Activated CD4-positive, alpha-beta T cell treated with anti-CD3 and anti-CD28 coated beads for 36 hours (primary cell): ENCODE data around the gene RAPGEF2. TPM values are rescaled to one million over a fixed set of nuclear protein-coding genes. Genes with fewer than 3 reads are reported as not detected.
"Not testable (repeated sequence)": the region's sequence is repeated elsewhere in the genome, so short reads cannot be mapped to it uniquely, and the experiment has no call there.

ENCODE experiments used
- ATAC-seq: fragments of 200-7000 bp; cut with Tn5 transposase; one replicate; pipeline ENCODE4 v1.10.0; 2021; ENCODE audit warnings: mild to moderate bottlenecking, moderate library complexity
- CTCF ChIA-PET: fragments of 350-600 bp; sonication (Branson Sonifier 250); formaldehyde crosslinking; loops from one replicate; lab custom pipeline; 2021; ENCODE audit warnings: antibody characterized with exemption; lab: Charles Lee
- POLR2A ChIA-PET: fragments of 350-600 bp; sonication (Branson Sonifier 250); formaldehyde crosslinking; loops from one replicate; lab custom pipeline; 2021; ENCODE audit warnings: antibody characterized with exemption, inconsistent platforms; lab: Charles Lee
- DNase-seq: peaks from one replicate; pipeline ENCODE4 v3.0.0-alpha.2; 2020
- H3K27ac Mint-ChIP-seq: one replicate; pipeline ENCODE4 v1.8.0; 2021; ENCODE audit warnings: mixed read lengths
- H3K27me3 Mint-ChIP-seq: one replicate; pipeline ENCODE4 v1.8.0; 2021; ENCODE audit warnings: mixed read lengths
- H3K36me3 Mint-ChIP-seq: one replicate; pipeline ENCODE4 v1.8.0; 2021; ENCODE audit warnings: low read depth, mixed read lengths
- H3K4me1 Mint-ChIP-seq: one replicate; pipeline ENCODE4 v1.8.0; 2021; ENCODE audit warnings: mixed read lengths
- H3K4me3 Mint-ChIP-seq: one replicate; pipeline ENCODE4 v1.8.0; 2021; ENCODE audit warnings: mild to moderate bottlenecking, moderate library complexity, mixed read lengths
- H3K9me3 Mint-ChIP-seq: one replicate; pipeline ENCODE4 v1.8.0; 2021; ENCODE audit warnings: low read depth, mixed read lengths
- intact Hi-C, 2 experiments: fragments of 100-400 bp; cut with DNase I in 1 of 2; cut with micrococcal nuclease in 1 of 2; formaldehyde crosslinking; loops; one replicate each; pipeline versions ENCODE4 v1.14.2 to v1.15.1; 2022 to 2024; cut with DNase I, micrococcal nuclease
- total RNA-seq, 2 experiments: library from RNA; stranded (reverse); gene quantifications; one replicate each; pipeline ENCODE4 v1.2.3, GENCODE V29; 2021

The RAPGEF2 gene
- total RNA-seq = 10 to 100 TPM; 18.5 to 20.2 TPM

- DNase-seq (peak; percentile 94), ATAC-seq (peak; percentile 83)
- intact Hi-C loops = loop anchor here (1.0 to 5.0 kb wide), 7 partner anchors 26 to 432 kb away; partner anchors contain the start of genes C4orf46 (in 1 of the 2), ETFDH (in 1 of the 2) and PPID (in 1 of the 2)
- H3K9me3 Mint-ChIP-seq = no peaks in the 10 kb centered on the region
- peak within 1 kb of the TSS; percentile 70 for H3K27ac Mint-ChIP-seq
- CTCF ChIA-PET = interaction anchor here (0.5 kb wide), 1 partner anchor 118 kb away, joined by 3 read pairs; no protein-coding TSS in a partner anchor
- H3K27me3 Mint-ChIP-seq = peaks cover 2% of the 10 kb centered on the region
- peaks cover 49% of the 10 kb centered on the region for H3K4me1 Mint-ChIP-seq
- POLR2A ChIA-PET = no interaction called here
- peak within 1 kb of the TSS; percentile 73 for H3K4me3 Mint-ChIP-seq
- no peaks in the 10 kb centered on the region for H3K36me3 Mint-ChIP-seq
Measured at GRCh38 chr4:159102622-159103383, at the start of gene RAPGEF2. RAPGEF2 (plus strand) TSS chr4:159103079; CDS start chr4:159104163, 1,084 bp downstream.

DNA sequence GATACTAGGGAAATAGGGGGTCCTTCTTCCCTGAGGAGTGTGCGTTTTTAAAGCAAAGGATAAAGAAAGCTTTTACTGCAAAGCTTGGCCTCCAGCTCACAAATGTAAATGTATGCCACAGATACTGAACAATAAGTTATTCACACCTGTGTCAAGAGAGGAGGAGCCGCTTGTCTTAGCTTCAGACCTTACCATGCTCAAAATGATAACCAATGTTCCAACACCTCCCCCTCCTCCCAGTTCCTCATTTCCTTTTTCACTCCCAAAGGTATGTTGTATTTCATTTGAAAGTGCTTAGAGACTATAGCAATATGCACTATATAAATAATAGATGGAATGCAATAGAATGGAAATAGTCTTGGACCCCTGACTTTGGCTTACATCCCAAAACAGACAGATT is 47.0 kb upstream of the RAPGEF2 start:
- H3K36me3 Mint-ChIP-seq = no peaks in the 10 kb centered on the region
- no peak for ATAC-seq
- H3K4me1 Mint-ChIP-seq = peaks cover 11% of the 10 kb centered on the region
- intact Hi-C loops = no loop called here
- ChIA-PET POLR2A (no interaction called here), CTCF (interaction anchor here (0.7 to 0.8 kb wide), 2 partner anchors 11 to 16 kb away, joined by 3 read pairs; no protein-coding TSS in a partner anchor)
- DNase-seq = no peak
- no peak overlapping the region for H3K4me3 Mint-ChIP-seq
- peaks cover 5% of the 10 kb centered on the region for H3K27me3 Mint-ChIP-seq
- H3K27ac Mint-ChIP-seq = no peak overlapping the region
- H3K9me3 Mint-ChIP-seq = no peaks in the 10 kb centered on the region

- H3K4me1 Mint-ChIP-seq = peaks cover 5% of the 10 kb centered on the region
- DNase-seq = no peak
- no peak for ATAC-seq
- intact Hi-C loops = no loop called here
- H3K27ac Mint-ChIP-seq = no peak overlapping the region
- H3K4me3 Mint-ChIP-seq = no peak overlapping the region
- no peaks in the 10 kb centered on the region for H3K36me3 Mint-ChIP-seq
- POLR2A ChIA-PET = no interaction called here
- CTCF ChIA-PET = interaction anchor here (0.7 to 1.0 kb wide), 2 partner anchors 12 to 23 kb away, joined by 3 read pairs; no protein-coding TSS in a partner anchor
- no peaks in the 10 kb centered on the region for H3K9me3 Mint-ChIP-seq
- H3K27me3 Mint-ChIP-seq = no peaks in the 10 kb centered on the region
Measured at GRCh38 chr4:159060161-159060560, 42.7 kb upstream of the RAPGEF2 start.

- H3K4me1 Mint-ChIP-seq = peaks cover 5% of the 10 kb centered on the region
- no peaks in the 10 kb centered on the region for H3K27me3 Mint-ChIP-seq
- no peaks in the 10 kb centered on the region for H3K36me3 Mint-ChIP-seq
- no peaks in the 10 kb centered on the region for H3K9me3 Mint-ChIP-seq
- DNase-seq = no peak
- peak; percentile 39 for ATAC-seq
- H3K27ac Mint-ChIP-seq = no peak overlapping the region
- intact Hi-C loops = no loop called here
- POLR2A ChIA-PET = interaction anchor here (0.7 kb wide), 1 partner anchor 144 kb away, joined by 4 read pairs; no protein-coding TSS in a partner anchor
- H3K4me3 Mint-ChIP-seq = no peak overlapping the region
- CTCF ChIA-PET = interaction anchor here (1.6 kb wide), 1 partner anchor 24 kb away, joined by 3 read pairs; no protein-coding TSS in a partner anchor
Measured at GRCh38 chr4:159062381-159062780, 40.5 kb upstream of the RAPGEF2 start.

GRCh38 chr4:159065513-159066240 is 37.2 kb upstream of the RAPGEF2 start:
- Mint-ChIP-seq H3K36me3 (no peaks in the 10 kb centered on the region), H3K9me3 (no peaks in the 10 kb centered on the region), H3K27me3 (no peaks in the 10 kb centered on the region), H3K27ac (no peak overlapping the region), H3K4me1 (peaks cover 6% of the 10 kb centered on the region), H3K4me3 (no peak overlapping the region)
- ATAC-seq (peak; percentile 61), DNase-seq (no peak)
- ChIA-PET POLR2A (no interaction called here), CTCF (interaction anchor here (0.6 kb wide), 1 partner anchor 9 kb away, joined by 3 read pairs; no protein-coding TSS in a partner anchor)
- intact Hi-C loops = no loop called here

DNA sequence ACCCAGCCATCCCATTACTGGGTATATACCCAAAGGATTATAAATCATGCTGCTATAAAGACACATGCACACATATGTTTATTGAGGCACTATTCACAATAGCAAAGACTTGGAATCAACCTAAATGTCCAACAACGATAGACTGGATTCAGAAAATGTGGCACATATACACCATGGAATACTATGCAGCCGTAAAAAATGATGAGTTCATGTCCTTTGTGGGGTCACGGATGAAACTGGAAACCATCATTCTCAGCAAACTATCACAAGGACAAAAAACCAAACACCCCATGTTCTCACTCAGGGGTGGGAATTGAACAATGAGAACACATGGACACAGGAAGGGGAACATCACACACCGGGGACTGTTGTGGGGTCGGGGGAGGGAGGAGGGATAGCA is 34.7 kb upstream of the RAPGEF2 start:
- H3K27me3 Mint-ChIP-seq, CTCF ChIA-PET, POLR2A ChIA-PET, intact Hi-C loops, H3K36me3 Mint-ChIP-seq, H3K27ac Mint-ChIP-seq, H3K4me3 Mint-ChIP-seq, ATAC-seq, DNase-seq, H3K9me3 Mint-ChIP-seq: not testable (repeated sequence)
- peaks cover 13% of the 10 kb centered on the region for H3K4me1 Mint-ChIP-seq

GRCh38 chr4:159069922-159070321 is 33.0 kb upstream of the RAPGEF2 start:
- no peak for DNase-seq
- Mint-ChIP-seq H3K4me1 (peaks cover 13% of the 10 kb centered on the region), H3K4me3 (no peak overlapping the region), H3K27me3 (no peaks in the 10 kb centered on the region), H3K27ac (no peak overlapping the region), H3K9me3 (no peaks in the 10 kb centered on the region), H3K36me3 (no peaks in the 10 kb centered on the region)
- ChIA-PET CTCF (no interaction called here), POLR2A (no interaction called here)
- intact Hi-C loops = loop anchor here (10.0 kb wide), 2 partner anchors 135 to 345 kb away; partner anchors contain the start of gene PPID (in 1 of the 2)
- ATAC-seq = no peak

DNA sequence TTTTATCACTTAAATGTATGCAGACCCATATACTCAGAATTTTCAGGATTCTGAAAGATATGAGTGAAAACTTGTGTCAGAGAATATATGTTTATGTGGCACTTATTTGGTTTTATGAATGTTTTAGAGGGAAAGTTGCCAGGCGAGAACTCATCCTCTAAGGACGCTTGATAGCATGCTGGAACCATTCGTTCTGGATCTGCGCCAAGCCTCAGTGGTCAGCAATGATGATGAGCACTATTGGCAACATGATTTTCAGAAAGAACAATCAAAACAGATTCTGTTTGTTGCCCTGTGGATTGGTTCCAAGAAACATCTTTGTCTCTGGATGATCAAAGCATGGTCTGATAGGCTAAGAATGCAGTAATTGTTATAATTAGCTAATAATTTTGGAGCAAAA is 32.1 kb upstream of the RAPGEF2 start:
- no peak overlapping the region for H3K4me3 Mint-ChIP-seq
- no peak overlapping the region for H3K27ac Mint-ChIP-seq
- H3K9me3 Mint-ChIP-seq = no peaks in the 10 kb centered on the region
- H3K27me3 Mint-ChIP-seq = no peaks in the 10 kb centered on the region
- ATAC-seq (no peak), DNase-seq (no peak)
- ChIA-PET CTCF (no interaction called here), POLR2A (no interaction called here)
- peaks cover 14% of the 10 kb centered on the region for H3K4me1 Mint-ChIP-seq
- intact Hi-C loops = loop anchor here (10.0 kb wide), 2 partner anchors 134 to 346 kb away; partner anchors contain the start of gene PPID (in 1 of the 2)
- no peaks in the 10 kb centered on the region for H3K36me3 Mint-ChIP-seq

DNA sequence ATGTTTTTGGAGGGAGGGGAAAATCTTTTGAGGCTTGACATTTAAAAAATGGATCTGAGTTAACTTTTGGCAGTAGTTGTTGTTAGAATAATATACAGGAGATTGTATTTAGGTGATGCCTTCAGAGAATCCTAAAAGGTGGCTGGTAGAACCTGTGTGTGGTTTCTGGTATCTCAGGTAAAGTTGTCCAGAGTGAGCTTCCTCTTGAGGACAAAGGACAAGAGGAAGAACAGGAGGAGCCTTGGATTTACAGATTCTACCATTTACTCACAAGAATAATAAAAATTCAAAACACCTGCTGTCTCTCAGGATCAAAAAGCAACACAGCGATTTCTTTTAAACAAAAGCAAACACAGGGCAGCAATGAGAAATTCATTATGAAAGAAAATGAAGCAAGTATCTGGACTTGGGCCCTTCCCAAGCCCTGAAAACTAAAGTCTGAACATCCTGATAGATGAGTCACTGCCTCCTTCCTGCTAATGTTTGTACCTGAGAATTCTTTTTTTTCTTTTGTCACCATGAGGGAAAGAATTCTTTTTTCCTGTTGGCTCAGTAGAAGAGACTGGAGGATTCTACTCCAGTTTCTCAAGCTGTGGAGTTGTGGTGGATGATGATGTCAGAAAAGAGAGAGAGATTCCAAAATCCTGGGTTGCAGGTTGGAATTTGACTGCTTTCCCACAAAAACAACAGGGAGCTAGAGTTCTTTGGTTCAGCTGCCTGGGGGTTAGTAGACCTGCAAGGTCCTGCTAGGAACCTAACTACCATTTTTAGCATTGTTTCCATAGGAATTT is 31.5 kb upstream of the RAPGEF2 start:
- no peak for ATAC-seq
- ChIA-PET CTCF (interaction anchor here (0.6 to 1.0 kb wide), 3 partner anchors 11 to 108 kb away, joined by 3 read pairs; no protein-coding TSS in a partner anchor), POLR2A (no interaction called here)
- Mint-ChIP-seq H3K4me1 (peaks cover 18% of the 10 kb centered on the region), H3K27ac (no peak overlapping the region), H3K27me3 (no peaks in the 10 kb centered on the region), H3K9me3 (no peaks in the 10 kb centered on the region), H3K4me3 (no peak overlapping the region), H3K36me3 (no peaks in the 10 kb centered on the region)
- no peak for DNase-seq
- intact Hi-C loops = loop anchor here (10.0 kb wide), 2 partner anchors 133 to 347 kb away; partner anchors contain the start of gene PPID (in 1 of the 2)

GRCh38 chr4:159071969-159072765 is 30.7 kb upstream of the RAPGEF2 start:
- no peaks in the 10 kb centered on the region for H3K9me3 Mint-ChIP-seq
- H3K27me3 Mint-ChIP-seq = no peaks in the 10 kb centered on the region
- ChIA-PET POLR2A (no interaction called here), CTCF (interaction anchor here (0.6 to 1.0 kb wide), 3 partner anchors 12 to 109 kb away, joined by 3 read pairs; no protein-coding TSS in a partner anchor)
- ATAC-seq (no peak), DNase-seq (no peak)
- no peaks in the 10 kb centered on the region for H3K36me3 Mint-ChIP-seq
- H3K4me1 Mint-ChIP-seq = peaks cover 23% of the 10 kb centered on the region
- H3K27ac Mint-ChIP-seq = no peak overlapping the region
- intact Hi-C loops = loop anchor here (10.0 kb wide), 2 partner anchors 133 to 347 kb away; partner anchors contain the start of gene PPID (in 1 of the 2)
- H3K4me3 Mint-ChIP-seq = no peak overlapping the region
